HL-60/S4 treated with retinoic acid at 250 ng/mL for 4 days and 3 days (cell line): ENCODE data around the gene MAP2K7.
"Not testable (repeated sequence)": the region's sequence is repeated elsewhere in the genome, so short reads cannot be mapped to it uniquely, and the experiment has no call there.

Experiments used
- in situ Hi-C: fragments of 300-500 bp; cut with MboI; formaldehyde crosslinking; loops from 2 replicates; pipeline ENCODE4 v1.7.0; 2022; ENCODE audit warnings: low sequenced_read_pairs

Gene MAP2K7

DNA sequence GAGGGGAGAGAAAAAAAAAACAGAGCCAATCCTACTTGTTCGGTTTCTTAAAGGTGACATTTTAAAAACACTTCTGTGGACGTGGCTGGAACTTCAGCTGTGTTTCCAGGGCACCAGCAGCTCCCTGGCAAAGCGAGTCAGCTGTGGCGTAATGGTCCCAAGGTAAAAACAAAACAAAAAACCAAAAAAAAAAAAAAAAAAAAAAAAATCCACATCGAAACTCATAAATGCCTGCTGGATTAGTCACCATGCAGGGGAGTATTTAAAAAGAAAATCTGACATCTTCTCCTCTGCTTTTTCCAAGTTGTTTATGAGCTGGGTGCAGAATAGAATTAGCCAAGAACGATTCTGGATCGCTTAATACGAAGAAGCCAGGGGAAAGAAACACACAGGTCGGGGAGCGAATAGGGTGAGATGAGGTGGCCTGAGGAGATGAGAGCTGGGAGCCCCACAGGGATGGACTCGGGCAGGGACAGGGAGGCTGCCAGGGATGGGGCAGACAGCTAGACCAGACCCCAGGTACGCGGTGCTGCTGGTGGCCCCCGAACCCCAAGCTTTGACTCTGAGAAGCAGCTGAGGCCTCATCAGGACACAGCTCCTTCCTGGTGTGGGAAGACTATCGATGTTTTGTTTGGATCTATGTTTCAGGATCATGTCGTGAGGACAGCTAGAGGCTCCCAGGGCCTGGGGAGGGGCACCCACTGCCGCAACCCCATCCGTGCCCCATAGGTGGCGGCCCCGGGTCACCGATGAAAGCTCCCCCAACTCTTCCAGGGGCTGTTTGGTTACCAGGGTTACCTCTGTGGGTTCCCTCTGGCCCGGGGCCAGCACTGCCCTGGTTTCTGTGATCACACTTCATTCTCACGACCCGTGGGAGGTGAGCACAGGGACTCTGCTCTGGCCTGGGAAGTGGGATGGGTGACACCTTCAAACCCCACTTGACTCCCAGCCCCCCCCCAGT is 25.3 kb downstream of the MAP2K7 start:
- in situ Hi-C loops, result no loop called here

DNA sequence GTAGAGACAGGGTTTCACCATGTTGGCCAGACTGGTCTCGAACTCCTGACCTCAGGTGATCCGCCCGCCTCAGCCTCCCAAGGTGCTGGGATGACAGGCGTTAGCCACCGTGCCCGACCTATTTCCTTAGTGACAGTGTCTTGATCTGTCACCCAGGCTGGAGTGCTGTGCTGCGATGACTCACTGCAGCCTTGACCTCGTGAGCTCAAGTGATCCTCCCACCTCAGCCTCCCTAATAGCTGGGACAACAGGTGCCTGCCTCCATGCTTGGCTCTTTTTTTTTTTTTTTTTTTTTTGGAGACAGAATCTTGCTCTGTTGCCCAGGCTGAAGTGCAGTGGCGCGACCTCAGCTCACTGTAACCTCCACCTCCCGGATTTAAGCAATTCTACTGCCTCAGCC is 26.4 kb downstream of the MAP2K7 start:
- in situ Hi-C loops, result not testable (repeated sequence)

DNA sequence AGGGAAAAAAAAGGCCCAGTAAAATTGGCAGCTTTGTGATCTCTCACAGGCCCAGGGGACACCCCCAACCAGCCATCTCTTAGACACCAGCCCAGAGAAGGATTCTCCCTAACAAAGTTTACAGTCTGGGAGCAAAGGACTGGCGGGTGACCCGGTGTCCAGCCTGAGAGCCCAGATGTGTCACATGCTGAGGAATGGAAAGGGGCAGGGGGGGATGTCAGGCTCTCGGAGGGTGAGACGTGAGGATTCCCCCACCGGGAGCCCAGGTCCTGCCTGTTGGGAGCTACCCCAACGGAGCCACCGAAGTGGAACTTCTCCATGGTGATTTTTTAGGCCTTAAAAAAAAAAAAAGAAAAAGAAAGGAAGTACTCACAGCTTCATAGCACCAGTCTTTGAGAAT is 27.1 kb downstream of the MAP2K7 start:
- in situ Hi-C loops, result no loop called here

DNA sequence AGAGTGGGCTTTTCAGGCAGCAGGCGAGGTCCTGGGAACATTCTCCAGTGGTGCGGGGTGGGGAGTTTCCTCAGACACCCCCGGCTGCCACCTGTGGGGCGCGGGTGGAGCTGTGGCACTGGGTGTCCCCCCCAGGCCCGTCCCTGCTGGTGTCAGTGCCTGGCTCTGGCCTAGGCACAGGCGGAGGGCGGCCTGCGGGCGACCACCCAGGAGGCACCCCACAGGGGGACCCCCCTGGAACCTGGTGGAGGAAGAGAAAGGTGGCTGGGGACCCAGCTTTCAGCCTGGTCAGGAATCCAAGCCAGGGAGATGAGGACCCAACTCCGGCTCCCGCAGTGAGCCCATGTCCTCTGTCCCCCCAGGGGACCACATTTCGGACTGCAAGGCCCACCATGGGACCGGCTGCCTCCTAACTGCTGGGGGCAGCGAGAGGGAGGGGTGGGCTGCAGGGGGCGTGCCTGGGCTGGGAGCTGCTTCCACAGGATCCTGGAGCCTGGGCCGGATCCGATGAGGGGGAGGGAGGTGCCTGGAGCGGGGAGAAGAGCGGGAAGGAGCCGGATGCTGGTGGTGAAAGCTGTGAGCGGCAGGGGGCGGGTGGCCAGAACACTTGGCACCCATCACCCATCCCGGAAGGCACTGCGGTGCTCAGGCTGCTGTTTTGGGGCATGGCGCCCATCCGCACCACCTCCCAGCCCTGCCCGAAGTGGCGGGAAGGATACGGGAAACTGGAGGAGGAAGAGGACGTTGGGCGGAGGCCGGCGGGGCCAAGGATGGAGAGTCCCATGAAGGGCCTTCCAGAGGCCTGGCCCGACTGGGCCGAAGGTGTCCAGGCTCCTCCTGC is 27.8 kb downstream of the MAP2K7 start:
- in situ Hi-C loops, result no loop called here

DNA sequence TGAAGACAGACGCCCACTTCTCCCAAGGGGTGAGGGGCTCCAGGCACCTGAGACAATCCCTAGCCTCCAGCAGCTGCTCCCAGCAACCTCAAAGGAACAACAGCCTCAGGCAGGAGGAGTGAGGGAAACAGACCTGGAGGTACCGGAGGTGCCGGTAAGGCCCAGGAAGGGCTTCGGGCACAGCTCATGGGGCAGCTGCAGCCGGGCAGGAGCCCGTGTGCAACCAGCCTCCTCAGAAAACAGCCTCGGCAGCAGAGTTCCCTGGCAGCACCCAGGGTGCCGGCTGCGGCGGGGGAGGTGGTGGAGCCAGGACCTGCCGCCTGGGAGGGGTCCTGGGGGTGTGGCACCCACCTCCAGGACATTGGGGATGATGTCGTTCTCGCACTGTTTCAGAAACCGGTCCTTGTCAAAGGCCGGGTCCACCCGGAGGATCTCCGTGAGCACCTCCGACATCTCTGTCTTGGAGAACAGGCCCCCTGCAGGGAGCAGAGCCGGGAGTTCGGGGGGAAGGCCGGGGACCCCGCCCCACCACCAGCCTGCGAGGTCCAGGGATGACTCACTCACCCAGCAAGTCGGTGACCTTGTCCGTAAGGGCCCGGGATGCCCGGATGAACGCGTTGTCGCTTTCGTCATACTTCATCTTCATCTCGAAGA is 28.7 kb downstream of the MAP2K7 start:
- in situ Hi-C loops, result no loop called here

DNA sequence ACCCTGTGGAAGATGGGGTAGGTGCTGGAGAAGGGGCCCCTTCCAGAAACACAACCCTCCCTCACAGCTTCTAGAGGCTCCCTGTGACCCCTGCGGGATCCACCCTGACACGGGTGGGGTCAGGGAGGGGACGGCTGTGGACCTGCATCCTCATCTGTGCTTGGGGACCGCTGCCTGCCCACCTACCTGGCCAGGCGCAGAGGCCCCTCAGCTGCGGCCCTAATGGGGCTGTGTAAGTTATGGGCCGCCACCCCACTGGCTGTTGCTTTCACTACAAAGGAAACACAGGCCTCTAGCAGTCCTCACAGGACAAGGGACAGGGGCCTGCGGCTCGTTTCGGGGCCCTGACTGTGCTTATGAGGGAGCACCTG is 29.2 kb downstream of the MAP2K7 start:
- in situ Hi-C loops, result no loop called here

DNA sequence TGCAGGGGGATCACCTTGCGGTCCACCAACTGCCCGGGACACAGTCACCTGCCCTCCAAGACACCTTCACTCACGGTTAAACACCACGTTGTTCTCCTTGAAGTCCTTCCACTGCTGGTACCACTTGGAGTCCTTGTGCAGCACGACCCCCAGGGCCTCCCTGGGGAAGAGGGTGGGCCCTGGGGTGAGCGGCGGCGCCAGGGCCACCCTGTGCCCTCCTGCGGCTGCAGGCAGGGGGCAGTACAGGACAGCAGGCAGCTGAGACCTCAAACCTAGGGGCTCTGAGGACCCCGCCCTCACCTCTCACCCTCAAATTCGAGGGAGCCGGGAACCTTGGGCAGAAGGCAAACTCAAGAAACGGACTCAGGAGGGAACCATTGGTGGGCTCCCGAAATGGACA is 29.7 kb downstream of the MAP2K7 start:
- in situ Hi-C loops, result no loop called here

DNA sequence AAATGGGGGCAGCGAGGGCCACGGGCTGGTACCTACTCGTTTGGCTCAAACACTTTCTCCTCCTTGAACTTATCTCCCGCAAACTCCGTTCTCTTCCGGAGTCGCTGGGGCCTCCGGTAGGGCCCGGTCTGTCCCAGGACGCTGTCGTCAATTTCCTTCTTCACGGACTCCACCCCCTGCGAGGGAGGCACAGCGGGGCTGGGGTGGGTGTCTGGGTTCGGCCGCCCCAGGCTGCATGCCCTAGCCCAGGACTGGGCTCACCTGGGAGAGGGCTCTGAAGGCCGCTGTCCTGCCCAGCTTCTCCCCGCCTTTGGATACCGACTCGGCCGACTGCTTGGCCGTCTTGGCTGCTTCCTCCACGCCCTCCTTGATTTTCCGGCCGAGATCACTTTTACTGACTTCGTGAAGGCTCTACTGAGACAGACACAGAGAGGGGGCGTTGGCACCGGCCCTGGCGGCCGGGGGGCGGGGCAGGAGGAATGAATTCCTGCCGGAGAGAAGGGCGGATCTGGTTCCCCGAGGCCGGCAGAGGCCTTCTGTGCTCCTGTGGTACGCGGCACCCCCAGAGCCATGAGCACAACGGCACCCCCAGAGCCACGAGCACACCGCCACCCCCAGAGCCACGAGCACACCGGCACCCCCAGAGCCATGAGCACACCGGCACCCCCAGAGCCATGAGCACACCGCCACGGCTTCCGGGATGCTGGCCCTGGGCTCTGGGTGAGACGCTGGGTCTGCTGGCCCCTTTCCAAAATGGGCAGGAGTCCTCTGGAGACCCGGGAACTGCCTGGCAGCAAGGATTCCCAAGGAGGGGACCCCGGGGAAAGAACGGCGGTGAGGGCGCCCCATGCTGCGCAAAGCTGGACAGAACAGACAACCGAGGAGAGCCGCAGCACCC is 30.4 kb downstream of the MAP2K7 start:
- in situ Hi-C loops, result no loop called here

DNA sequence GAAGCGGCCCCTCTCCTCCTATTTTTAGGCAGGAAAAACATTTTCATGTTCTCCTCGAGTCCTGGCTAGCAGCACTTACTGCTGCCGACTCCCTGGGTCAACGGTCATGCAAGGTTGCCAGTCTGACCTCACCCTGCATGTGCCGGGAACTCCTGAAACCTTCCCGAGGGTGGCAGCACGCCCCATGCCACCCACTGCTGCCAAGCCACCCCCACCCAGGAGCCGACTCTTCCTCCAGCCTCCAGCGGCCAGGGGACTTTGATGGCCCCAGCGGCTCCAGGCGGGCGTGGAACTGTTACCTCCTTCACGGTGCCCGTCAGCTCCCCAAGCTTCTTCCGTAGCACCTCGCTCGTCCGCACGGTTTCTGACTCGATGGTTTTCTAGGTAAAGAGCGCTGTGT is 31.1 kb downstream of the MAP2K7 start:
- in situ Hi-C loops, result no loop called here

DNA sequence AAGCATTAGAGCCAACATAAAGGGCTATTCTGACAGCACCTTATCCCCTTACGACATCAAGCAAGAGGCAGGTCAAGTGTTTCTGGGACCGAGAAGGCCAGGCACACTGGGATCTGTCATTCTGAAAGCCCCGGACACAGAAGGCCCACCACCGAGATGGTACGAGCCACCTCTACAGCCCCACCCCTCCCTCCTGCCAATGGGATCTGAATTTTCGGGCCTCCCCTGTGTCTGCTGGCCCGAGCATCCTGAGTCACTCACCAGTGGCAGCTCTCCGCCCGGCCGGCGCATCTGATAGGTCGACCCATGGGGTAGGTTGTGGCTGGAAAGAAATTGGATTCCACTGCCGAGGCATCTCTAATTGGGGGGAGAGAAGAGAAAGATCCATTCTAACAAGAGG is 37.2 kb downstream of the MAP2K7 start:
- in situ Hi-C loops, result no loop called here

DNA sequence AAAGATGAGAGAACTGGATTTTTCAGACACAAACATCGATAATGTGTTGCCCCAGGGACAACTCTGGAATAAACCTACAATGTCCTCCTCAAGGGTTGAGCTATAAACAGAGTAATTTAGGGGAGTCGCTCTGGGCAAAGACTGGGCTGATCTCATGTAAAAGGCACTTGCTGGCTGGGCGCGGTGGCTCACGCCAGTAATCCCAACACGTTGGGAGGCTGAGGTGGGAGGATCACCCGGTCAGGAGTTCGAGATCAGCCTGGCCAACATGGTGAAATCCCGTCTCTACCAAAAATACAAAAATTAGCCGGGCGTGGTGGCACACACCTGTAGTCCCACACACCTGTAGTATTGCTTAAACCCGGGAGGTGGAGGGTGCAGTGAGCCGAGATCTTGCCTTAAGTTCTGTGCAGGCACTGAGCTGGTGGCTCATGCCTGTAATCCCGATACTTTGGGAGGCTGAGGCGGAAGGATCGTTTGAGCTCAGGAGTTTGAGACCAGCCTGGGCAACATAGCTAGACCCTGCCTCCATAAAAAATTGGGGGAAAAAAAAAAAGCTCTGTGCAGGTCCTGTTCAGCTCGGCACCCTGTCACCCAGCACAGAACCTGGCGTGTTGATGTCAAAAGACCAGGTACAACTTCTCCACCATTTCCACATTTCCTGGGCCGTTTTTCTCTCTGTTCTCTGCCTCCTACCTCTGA is 38.4 kb downstream of the MAP2K7 start:
- in situ Hi-C loops, result no loop called here

DNA sequence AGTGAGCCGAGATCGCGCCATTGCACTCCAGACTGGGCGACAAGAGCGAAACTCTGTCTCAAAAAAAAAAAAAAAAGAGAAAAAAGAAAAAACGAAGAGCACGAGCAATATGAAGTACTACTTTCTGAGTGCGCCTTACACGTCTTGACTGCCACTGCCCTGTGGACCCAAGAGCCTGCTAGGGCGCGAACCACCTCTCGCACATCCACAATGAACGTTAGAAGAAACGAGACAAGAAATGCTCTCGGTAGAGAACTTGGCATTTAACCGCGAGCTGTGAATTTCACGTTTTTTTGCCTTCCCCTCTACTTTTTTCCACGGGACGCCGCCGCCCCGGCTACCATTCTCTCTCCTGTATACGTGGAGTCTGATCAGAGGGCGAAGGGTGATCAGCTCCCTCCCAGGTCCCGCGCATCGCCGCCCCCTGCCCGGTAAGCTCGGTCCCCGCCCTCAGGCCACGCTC is 39.3 kb downstream of the MAP2K7 start:
- in situ Hi-C loops, result no loop called here

DNA sequence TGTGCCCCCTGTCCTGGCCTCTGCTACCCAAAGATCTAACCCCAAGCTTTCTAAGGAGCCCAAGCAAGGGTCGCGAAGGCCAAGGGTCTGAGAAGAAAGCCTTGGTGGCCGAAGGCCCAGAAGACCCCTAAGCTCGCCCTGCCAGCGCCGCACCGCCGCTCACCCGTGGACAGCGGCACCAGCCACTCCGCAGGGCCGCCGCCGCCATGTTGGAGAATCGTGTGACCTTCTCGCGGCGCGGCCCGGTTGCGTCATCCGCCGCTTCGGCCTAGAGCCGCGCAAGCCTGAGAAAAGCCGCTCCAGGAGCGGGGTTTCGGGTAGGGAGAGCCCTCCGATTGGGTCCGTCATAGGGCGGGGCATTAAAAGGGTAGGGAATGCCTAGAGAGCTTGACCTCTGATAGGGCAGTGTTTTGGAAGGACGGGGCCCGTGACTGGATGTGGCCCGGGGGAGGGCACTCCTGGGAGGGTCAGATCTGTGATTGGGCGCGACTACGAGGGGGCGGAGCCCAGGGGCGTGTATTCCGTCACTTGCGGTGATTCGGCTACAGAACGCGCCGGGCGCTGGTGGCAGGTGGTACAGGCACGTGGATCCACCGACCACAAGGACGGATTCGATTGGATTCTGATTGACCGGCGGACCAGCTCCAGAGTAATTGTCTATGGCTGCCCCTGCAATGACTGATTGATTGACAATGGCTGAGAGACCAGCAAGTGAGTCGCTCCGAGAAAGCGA is 39.9 kb downstream of the MAP2K7 start, which contains the start of gene TIMM44:
Gene TIMM44 (minus strand): TSS at position 223 of the 733 bp plus-strand sequence. CDS start 15 bp downstream, at position 208.
- in situ Hi-C loops, result no loop called here

DNA sequence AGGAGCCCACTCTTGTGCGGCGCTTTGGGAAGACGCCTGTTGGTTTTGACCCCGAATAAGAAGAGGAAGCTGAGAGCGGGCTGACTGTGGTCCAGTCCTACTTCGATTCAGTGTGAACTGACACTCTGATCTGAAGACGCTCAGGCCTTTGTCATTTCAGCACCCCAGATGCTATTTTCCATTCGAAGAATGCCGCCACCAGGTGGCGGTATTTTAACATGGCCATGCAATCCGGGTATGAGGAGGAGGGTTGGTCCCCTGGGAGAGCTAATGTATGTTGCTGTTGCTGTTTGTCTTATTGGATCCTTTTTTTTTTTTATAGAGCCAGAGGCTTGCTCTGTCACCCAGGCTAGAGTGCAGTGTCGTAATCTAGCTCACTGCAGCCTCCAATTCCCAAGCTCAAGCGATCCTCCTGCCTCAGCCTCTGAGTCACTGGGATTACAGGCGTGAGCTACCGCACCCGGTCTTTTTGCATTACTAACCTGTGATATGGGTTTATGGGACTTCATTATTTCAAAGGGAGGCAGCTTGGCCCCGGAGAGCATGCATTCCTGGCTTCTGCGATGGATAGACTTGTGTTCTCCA is 40.6 kb downstream of the MAP2K7 start:
- in situ Hi-C loops, result no loop called here

DNA sequence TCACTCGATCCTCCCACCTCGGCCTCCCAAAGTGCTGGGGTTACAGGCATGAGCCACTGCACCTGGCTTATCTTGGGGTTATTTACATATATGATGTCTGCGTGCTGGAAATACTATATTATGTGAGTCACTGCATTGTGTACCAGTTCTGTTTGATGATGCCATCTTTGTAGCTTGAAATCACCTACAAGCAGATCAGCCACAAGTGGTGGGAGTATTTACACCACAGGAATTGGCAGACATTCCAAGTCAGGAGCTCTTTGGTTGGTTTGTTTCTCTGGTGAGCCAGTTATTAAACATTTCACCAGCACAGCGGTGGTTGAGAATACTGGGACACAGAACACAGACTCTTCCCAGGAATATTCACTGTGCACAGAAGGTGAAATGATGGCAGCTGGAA is 44.3 kb downstream of the MAP2K7 start:
- in situ Hi-C loops, result no loop called here

DNA sequence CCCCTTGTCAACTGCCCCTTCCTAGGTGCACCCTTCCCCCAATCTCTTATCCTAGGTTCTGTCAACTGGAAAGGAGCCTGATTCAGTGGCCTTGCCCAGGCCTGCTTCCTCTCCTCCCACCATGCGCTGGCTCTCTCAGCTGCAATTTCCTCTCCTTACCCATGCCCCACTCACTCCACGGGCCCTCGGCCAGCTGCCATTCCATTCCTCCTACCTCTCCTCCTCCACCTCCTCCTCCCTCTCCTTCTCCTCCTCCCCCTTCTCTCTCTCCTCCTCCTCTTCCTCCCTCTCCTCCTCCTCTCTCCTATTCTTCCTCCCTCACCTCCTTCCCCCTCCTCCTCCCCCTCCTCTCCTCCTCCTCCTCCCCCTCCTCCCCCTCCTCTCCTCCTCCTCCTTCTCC is 49.4 kb downstream of the MAP2K7 start:
- in situ Hi-C loops, result no loop called here

DNA sequence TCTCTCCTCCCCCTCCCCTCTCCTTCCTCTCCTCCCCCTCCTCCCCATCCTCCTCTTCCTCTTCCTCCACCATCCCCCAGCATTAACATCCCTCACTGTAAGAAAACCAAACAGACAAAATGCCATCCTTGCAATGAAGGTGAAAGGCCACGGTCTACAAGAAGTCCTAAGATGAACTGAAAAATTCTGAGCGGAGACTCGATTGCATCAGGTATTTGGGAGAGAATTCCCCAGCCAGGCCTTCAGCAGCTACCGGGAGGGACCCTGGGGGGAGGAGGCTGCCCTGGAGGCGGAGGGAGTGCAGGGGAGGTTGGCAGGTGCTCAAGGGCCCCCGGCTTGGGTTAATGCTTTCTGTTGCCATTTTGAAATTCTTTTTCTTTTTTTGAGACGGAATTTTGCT is 49.9 kb downstream of the MAP2K7 start:
- in situ Hi-C loops, result no loop called here

DNA sequence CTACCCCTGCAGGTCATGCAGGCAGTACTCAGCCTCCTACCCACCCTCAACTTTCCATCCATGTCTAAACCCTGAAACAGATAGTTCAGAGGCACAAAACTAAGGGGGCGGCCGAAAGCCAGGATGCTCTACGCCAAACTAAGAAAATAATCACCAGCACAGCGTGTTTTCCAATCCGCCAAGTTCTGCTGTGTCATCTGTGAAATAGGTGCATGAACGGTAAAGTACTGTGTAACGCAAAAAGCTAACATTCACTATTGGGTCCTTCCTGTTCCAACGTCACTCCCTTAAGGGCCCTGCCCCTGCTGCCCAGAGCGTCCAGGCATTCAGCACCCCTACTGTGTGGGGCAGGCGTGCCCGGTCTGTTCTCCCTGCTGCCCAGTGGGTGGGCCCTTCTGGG is 52.0 kb downstream of the MAP2K7 start:
- in situ Hi-C loops, result no loop called here

DNA sequence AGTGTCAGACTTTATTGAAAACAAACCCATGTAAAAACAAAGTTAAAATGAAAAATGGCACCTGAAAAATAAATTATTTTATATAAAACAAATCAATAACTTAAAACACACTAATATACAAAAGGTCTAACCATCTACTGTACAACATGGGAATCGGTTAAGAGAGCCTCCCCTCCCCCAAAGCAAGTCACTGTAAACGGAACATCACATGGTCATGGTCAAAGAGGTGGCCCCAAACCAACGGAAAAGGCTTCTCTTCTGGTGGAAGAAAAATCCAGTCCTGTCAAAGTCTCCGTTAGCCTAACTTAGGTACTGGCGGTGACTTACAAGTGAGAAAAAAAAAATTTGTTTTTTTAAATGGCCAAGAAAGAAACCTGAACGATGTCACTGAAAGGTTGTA is 55.5 kb downstream of the MAP2K7 start:
- in situ Hi-C loops, result no loop called here
